DMS53 (cell line): ENCODE results near the gene IRGQ.
"Not testable (repeated sequence)": the region's sequence is repeated elsewhere in the genome, so short reads cannot be mapped to it uniquely, and the experiment has no call there.

Experiments
- DNase-seq: peaks from one replicate; lab custom pipeline; 2025; lab: John Stamatoyannopoulos, UW

Gene IRGQ

DNA sequence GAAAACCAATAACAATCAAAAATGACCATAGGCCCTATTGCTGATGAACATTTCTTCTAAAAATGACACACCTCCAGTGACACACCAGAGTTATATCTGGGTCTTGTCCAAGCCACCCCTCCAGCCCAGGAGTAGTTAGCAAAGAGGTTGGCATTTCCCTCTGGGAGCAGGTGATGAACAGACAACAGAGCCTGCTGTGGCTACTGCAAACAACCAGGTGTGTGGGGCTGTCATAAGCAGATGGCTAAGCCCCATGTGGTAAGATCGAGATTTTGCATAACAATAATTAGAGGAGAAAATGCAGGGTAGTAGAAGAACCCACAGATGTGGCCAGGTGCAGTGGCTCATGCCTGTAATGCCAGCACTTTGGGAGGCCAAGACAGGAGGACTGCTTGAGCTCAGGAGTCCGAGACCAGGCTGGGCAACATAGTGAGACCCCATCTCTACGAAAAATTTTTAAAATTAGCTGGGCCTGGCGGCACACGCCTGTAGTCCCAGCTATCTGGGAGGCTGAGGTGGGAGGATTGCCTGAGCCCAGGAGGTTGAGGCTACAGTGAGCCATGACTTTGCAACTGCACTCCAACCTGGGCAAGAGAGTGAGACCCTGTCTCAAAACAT, 25.7 kb downstream of the IRGQ start:
- peak; percentile 92 for DNase-seq

GRCh38 chr19:43569657-43570056, 26.3 kb downstream of the IRGQ start:
- DNase-seq = no peak

- DNase-seq = no peak
These were observed 31.1 kb downstream of the IRGQ start for GRCh38 chr19:43564800-43565199.

DNA sequence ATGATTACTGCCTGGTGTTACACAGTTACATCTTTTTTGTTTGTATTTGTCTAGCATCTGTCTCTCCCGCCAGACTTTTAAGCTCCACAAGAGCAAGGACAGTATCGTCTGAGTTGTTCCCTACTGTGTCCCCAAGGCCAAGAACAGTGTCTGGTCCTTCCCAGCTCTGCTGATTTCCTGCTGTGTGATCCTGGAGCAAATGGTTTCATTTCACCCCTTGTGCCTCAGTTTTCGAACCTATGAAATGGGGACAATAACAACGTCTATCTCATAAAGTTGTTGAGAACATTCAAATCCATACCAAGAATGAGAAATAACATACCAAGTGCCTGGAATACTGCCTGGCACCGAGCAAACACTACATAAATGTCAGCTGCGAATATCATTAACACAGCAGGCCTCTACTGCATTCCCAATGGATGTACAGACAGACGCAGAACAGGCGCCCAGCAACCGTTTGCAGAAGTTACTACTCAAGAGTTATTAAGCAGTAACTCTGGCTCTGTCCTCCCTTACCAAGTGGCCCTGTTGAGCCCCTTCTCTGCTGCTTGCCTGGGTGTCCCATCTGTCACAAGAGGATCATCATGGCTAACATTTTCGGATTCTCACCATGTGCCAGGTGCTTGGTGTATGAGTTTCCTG, 32.0 kb downstream of the IRGQ start:
- DNase-seq = no peak

DNA sequence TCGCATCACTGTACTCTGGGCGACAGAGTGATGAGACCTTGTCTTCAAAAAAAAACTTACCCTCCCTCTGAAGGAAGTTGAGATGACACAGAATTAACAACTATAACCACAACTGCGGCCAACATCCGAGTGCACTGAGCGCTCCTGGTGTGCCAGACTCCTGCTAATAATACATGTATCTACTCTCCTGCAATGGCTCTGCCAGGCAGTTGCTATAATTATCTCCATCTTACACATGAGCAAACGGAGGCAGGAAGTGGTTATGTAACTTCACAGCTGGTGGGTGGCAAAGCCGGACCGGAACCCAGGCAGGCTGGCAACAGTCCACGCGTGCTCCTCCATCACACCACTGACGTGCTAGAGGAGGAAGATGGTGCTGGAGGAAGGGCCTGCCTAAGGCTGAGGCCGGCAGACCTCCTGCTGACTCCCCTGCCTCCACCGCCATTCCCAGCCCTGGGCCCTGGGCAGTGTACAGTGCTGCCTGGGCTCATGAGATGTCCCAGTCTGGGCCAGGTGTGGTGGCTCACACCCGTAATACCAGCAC, 33.2 kb downstream of the IRGQ start:
- no peak for DNase-seq

GRCh38 chr19:43562226-43562697, 33.7 kb downstream of the IRGQ start:
- DNase-seq = no peak

GRCh38 chr19:43561139-43561970, 34.6 kb downstream of the IRGQ start:
- no peak for DNase-seq

DNA sequence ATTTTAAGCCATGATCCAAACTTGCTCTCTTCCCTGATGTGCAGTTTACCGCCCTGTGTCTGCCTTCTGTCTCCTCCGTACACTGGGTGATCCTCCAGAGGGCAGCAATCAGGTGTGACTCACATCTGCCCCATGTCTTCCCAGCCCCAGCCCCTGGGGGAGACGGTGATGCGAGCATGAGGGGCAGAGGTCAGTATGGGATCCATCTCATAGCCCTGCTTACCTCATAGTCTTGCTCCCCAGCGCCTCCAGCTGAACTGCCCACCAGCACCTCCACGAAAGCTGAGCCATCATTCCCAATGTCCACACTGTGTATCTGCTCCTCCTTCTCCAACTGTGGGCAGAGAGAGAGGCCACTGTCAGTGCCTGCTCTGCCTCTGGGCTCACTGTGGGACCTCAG, 35.2 kb downstream of the IRGQ start:
- DNase-seq = peak; percentile 14

GRCh38 chr19:43555185-43555770, 40.7 kb downstream of the IRGQ start:
- peak; percentile 88 for DNase-seq

DNA sequence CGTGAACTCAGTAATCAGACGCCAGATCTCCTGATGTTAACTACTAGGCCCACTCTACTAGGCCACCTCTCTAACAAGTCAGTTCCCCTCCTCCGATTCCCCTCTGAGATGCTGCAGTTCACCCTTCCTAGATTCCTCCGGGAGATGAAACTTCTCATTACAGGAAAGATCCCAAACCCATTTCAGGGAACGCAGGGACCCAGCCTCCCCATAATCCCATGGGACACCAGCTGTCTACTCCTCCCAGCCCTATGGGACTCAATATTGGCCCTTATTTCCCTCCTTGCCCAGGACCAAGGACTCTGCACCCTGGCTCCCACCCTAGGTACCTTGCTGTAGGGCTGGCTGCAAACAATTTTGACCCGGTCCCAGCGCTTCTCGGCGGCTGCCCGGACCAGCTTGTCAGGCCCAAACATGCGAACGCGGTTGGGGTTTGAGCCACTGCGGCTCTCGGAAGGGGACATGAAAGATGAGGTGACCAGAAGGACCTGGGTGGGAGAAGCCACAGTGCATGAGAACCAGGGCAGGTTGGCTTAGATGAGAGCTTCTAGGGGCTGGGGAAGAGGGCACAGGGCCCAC, 41.5 kb downstream of the IRGQ start:
- no peak for DNase-seq

- no peak for DNase-seq
These were observed 42.3 kb downstream of the IRGQ start for GRCh38 chr19:43553656-43554055.

DNA sequence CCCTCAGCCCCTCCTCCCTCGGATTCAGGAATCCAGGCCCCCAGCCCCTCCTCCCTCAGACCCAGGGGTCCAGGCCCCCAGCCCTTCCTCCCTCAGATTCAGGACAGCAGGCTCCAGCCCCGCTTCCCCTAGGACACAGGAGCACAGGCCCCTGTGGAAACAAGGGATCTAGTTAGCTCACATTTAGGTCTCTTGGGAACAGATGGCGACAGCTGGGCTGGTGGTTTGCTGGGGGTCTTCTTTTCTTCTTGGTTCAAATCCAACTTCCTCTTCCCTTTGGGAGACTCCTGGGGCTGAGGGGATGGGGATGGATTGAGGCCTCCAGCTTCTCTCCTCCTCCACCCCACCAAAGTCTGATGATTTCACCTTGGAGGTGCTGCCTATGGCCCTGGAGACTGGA, 43.3 kb downstream of the IRGQ start:
- DNase-seq = no peak

GRCh38 chr19:43552198-43552450, 43.8 kb downstream of the IRGQ start:
- DNase-seq = no peak

DNA sequence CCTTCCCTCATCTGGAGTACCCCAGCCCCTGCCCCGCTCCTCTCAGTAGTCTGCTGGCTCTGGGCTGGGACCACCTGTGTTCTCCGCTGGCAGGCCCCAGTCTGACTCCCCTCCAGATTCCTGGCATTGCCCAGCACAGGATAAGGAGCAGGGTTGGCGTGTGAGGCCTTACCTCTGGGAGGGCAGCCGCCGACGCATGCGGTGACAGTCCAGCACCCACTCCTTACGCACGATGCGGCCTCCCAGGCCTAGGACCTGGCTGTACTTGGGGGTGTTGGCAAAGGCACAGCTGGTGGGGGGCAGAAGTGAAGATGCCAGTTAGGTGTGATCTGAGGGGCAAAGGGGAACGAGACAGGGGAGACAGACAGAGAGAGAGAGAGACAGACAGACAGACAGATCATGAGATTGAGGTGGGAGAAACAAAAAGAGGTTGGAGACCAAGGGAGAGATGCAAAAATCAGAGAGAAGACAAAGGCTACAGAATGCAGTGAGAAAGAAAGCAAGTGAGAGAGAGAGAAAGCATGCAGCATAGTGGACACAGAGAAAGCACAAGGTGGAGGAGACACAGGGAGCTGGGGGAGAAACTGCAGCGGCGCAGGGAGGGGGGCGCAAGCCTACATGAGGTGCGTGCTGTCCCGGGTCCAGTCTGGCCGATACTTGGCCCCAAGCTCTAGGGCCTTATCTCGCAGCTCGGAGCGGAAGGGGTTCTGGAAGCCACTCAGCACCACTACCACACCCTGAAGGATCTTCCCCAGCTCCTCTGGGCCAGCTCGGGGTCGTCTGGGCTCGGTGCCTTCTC, 44.3 kb downstream of the IRGQ start:
- DNase-seq = no peak

DNA sequence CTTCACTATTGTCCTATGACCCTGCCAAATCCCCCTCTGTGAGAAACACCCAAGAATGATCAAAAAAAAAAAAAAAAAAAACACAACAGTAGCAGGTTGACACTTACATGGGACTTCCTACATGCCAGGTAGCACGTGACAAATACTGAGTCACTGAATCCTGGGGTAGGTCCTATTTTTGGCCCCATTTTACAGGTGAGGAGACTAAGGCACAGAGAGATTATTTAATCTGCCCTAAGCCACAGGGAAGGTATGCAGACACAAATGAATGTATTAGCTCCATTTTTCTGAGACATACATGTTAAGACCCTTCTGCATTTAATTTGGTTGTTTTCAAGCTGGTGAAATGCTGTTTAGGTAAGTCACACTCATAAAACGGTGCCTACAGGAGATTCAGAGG, 47.2 kb downstream of the IRGQ start:
- DNase-seq = no peak

DNA sequence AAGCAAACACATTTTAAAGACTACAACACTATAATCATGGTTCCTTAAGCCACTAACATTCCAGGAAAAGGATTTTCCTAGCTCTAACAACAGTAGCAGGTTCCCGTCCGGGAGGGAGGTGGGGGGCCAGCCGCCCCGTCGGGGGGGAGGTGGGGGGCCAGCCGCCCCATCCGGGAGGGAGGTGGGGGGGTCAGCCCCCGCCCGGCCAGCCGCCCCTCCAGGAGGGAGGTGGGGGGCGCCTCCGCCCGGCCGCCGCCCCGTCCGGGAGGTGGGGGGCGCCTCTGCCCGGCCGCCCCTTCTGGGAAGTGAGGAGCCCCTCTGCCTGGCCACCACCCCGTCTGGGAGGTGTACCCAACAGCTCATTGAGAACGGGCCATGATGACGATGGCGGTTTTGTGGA, 48.0 kb downstream of the IRGQ start:
- not testable (repeated sequence) for DNase-seq

- DNase-seq = no peak
These were observed 49.4 kb downstream of the IRGQ start for GRCh38 chr19:43546581-43546980.

- no peak for DNase-seq
These were observed 50.0 kb downstream of the IRGQ start for GRCh38 chr19:43545981-43546380.

DNA sequence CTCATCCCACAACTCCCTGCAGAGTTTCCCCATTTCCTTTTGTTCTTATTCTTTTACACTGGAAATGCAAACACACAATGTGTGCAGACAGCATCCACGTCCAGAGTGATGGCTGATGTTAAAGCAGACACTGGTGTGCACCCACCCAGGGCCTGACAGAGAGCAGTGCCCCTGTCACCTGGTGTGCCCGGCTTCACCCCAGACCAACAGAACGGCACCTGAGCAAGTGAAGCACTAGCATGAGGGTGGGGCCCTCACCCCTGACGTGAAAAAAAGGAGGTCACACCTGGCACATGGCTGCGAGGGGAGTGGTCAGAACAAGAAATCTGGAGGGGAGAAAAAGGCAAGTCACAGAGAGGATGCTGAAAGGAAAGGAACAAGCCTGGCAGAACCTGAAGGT, 50.7 kb downstream of the IRGQ start:
- DNase-seq = no peak

GRCh38 chr19:43544077-43544476, 51.9 kb downstream of the IRGQ start:
- no peak for DNase-seq

GRCh38 chr19:43541920-43542650, 53.8 kb downstream of the IRGQ start:
- no peak for DNase-seq
